Thymus (tissue), 11 donors: ENCODE measurements around the gene NKAIN2. TPM values are rescaled to one million over a fixed set of nuclear protein-coding genes. Genes with fewer than 3 reads are reported as not detected.

ENCODE experiments used
- DNase-seq, 9 donors: peaks; one replicate each; pipeline ENCODE4 v3.0.0-alpha.2; 2013; ENCODE audit warnings: low spot score in 9 of 9, low read depth in 6 of 9, missing footprints in 1 of 9
- H3K27ac ChIP-seq, 2 donors: one replicate each; pipeline ENCODE4 v1.5.1; 2013; ENCODE audit warnings: control low read depth in 1 of 2, low read depth in 1 of 2, low read length in 1 of 2, mild to moderate bottlenecking in 1 of 2, moderate library complexity in 1 of 2
- H3K27me3 ChIP-seq, 2 donors: one replicate each; pipeline ENCODE4 v1.5.1; 2013; ENCODE audit warnings: low read length in 1 of 2; ENCODE audit not compliant: control insufficient read depth in 2 of 2, insufficient read depth in 1 of 2
- H3K36me3 ChIP-seq, 2 donors: one replicate each; pipeline ENCODE4 v1.5.1; 2013; ENCODE audit warnings: low read length in 1 of 2, mild to moderate bottlenecking in 1 of 2, moderate library complexity in 1 of 2; ENCODE audit not compliant: control insufficient read depth in 2 of 2, insufficient read depth in 2 of 2
- H3K4me1 ChIP-seq, 2 donors: one replicate each; pipeline ENCODE4 v1.5.1; 2013; ENCODE audit warnings: low read length in 2 of 2; ENCODE audit not compliant: control insufficient read depth in 2 of 2, insufficient read depth in 2 of 2
- H3K4me3 ChIP-seq, 2 donors: one replicate each; pipeline ENCODE4 v1.5.1; 2013; ENCODE audit warnings: low read length in 2 of 2, control low read depth in 1 of 2, mild to moderate bottlenecking in 1 of 2
- H3K9me3 ChIP-seq, 2 donors: one replicate each; pipeline ENCODE4 v1.5.1; 2013; ENCODE audit warnings: low read length in 1 of 2, mild to moderate bottlenecking in 1 of 2; ENCODE audit not compliant: control insufficient read depth in 2 of 2, insufficient read depth in 1 of 2
- WGBS: extraction: QIAGEN DNeasy Blood & Tissue Kit; methylation state at CpG from one replicate; pipeline ENCODE4 v1.1.7; 2013; 5-methylcytosine and 5-hydroxymethylcytosine counted together
- polyA plus RNA-seq: library from polyadenylated mRNA; stranded (reverse); fragments of 200-250 nt; gene quantifications from one replicate; pipeline ENCODE4 v1.2.3, GENCODE V29; 2013
- total RNA-seq: library from RNA; stranded (reverse); fragments of 120-200 nt; gene quantifications from one replicate; pipeline ENCODE4 v1.2.4, GENCODE V29; 2013
- donor health status: healthy.

The NKAIN2 gene
- total and polyA plus RNA-seq, 2 donors, result 1.2 to 2.4 TPM

DNA sequence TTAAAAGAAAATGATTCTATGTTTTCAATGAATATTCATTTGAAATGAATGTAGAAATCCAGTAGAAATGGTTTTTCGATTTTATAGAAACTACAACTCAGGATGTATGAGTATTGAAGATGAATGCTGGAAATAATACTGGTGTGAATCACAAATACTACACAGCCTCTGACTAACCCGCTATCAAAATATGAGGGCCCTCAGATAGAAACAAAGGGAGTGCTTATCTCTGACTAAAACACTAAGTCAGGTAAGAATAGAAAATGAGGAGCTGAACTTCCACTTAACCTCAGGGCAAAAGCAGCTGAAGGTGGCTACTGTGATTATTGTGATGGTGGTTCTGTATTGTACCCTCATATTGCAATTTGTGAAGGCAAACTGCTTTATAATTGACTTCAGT lies 937.7 kb downstream of the NKAIN2 start:
- H3K4me1 ChIP-seq, result no peaks in the 10 kb centered on the region
- DNase-seq, result no peak
- 95% methylated on average over 2 of the region's 2 CpGs for WGBS

GRCh38 chr6:124742971-124743370 lies 939.3 kb downstream of the NKAIN2 start:
- no peaks in the 10 kb centered on the region for H3K4me1 ChIP-seq
- WGBS, result 18% methylated on average over 2 of the region's 2 CpGs
- DNase-seq, result no peak
- H3K27me3 ChIP-seq, result no peaks in the 10 kb centered on the region
- no peak overlapping the region for H3K4me3 ChIP-seq
- H3K9me3 ChIP-seq, result no peaks in the 10 kb centered on the region
- no peak overlapping the region for H3K27ac ChIP-seq
- no peaks in the 10 kb centered on the region for H3K36me3 ChIP-seq

More for the DNA sequence above, 937.7 kb downstream of the NKAIN2 start:
- H3K27me3 ChIP-seq, result no peaks in the 10 kb centered on the region
- H3K27ac ChIP-seq, result no peak overlapping the region
- no peaks in the 10 kb centered on the region for H3K36me3 ChIP-seq
- H3K4me3 ChIP-seq, result no peak overlapping the region
- H3K9me3 ChIP-seq, result no peaks in the 10 kb centered on the region

DNA sequence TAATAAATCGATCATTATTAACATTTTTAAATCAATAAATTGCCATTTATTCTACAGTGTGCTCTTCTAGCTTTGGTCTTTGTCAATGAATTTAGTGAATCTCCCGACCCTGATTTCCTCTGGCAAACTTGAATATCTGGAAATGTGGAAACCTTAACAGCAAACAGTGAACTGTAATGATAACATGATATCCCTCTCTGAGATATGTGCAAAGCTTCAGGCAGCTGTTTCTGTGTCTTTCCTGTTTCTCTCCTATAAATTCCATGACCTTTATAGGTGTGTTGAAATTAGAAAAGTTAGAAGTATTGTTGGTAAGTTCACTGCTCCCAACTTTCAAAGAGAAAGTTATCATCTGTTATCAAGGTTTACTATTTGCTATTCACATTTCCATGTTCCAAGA lies 939.8 kb downstream of the NKAIN2 start:
- no peaks in the 10 kb centered on the region for H3K36me3 ChIP-seq
- H3K27ac ChIP-seq, result no peak overlapping the region
- no peak overlapping the region for H3K4me3 ChIP-seq
- 86% methylated on average over 2 of the region's 2 CpGs for WGBS
- no peaks in the 10 kb centered on the region for H3K4me1 ChIP-seq
- no peaks in the 10 kb centered on the region for H3K27me3 ChIP-seq
- no peaks in the 10 kb centered on the region for H3K9me3 ChIP-seq
- no peak for DNase-seq

DNA sequence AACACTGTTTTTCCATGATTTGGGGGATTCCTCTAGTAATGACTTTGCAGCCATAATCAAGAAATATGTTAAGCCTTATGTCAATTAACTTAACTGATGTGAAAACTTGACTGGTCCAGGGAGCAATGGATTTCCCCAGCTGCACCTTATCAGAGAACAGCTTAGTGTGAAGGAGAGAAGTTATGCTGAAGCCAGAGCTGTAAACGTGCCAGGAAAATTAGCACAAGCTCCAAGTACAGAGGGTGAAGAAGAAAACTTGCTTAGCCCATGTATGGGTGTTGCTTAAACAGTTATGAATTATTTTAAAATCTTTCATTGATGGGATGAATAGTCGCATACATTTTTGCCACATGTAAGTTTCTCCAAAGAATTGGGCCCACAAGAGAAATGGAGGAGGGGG lies 943.7 kb downstream of the NKAIN2 start:
- Histone ChIP-seq H3K4me1 (no peaks in the 10 kb centered on the region), H3K36me3 (no peaks in the 10 kb centered on the region), H3K27me3 (no peaks in the 10 kb centered on the region), H3K9me3 (no peaks in the 10 kb centered on the region), H3K27ac (no peak overlapping the region), H3K4me3 (no peak overlapping the region)
- 84% methylated on average over 2 of the region's 2 CpGs for WGBS
- no peak for DNase-seq

DNA sequence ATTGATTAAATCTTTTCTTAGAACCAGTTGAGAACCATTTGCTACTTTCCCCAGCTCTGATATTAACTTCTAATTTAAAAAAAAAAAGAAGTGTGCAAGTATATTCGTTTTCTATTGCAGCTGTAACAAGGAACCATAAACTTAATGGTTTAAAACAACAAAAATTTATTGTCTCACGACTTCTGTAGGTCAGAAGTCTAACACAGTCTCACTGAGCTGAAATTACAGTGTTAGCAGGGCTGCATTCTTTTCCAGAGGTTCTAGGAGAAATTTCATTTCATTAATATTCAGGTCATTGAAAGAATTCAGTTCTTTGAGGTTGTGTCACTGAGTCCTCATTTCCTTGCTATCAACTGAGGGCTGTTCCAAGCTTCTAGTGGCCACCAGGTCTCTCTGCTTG lies 945.1 kb downstream of the NKAIN2 start:
- DNase-seq, result no peak
- Histone ChIP-seq H3K27ac (no peak overlapping the region), H3K27me3 (no peaks in the 10 kb centered on the region), H3K4me1 (no peaks in the 10 kb centered on the region), H3K4me3 (no peak overlapping the region), H3K36me3 (no peaks in the 10 kb centered on the region), H3K9me3 (no peaks in the 10 kb centered on the region)
- WGBS, result 65% methylated on average over 2 of the region's 2 CpGs

- Histone ChIP-seq H3K4me3 (no peak overlapping the region), H3K27me3 (no peaks in the 10 kb centered on the region), H3K36me3 (no peaks in the 10 kb centered on the region), H3K4me1 (no peaks in the 10 kb centered on the region), H3K27ac (no peak overlapping the region), H3K9me3 (no peaks in the 10 kb centered on the region)
- no peak for DNase-seq
- 90% methylated on average over 1 of the region's 1 CpG for WGBS
Observed at GRCh38 chr6:124753001-124753400, 949.3 kb downstream of the NKAIN2 start.

GRCh38 chr6:124753562-124754105 lies 950.0 kb downstream of the NKAIN2 start:
- H3K36me3 ChIP-seq, result no peaks in the 10 kb centered on the region
- H3K27me3 ChIP-seq, result no peaks in the 10 kb centered on the region
- DNase-seq, result no peak
- H3K4me3 ChIP-seq, result no peak overlapping the region
- no peaks in the 10 kb centered on the region for H3K9me3 ChIP-seq
- H3K4me1 ChIP-seq, result no peaks in the 10 kb centered on the region
- H3K27ac ChIP-seq, result no peak overlapping the region
- WGBS, result 93% methylated on average over 4 of the region's 4 CpGs

DNA sequence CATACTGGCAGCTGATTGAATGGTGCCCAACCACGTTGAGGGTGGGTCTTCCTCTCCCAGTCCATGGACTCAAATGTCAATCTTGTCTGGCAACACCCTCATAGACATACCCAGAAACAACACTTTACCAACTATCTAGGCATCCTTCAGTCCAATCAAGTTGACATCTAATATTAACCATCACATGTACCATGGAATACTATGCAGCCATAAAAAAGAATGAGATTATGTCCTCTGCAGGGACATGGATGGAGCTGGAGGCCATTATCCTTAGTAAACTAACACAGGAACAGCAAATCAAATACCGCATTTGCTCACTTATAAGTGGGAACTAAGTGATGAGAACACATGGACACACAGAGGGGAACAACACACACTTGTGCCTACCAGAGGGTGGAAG lies 951.7 kb downstream of the NKAIN2 start:
- H3K9me3 ChIP-seq, result no peaks in the 10 kb centered on the region
- no peak overlapping the region for H3K27ac ChIP-seq
- no peak for DNase-seq
- no peaks in the 10 kb centered on the region for H3K4me1 ChIP-seq
- H3K36me3 ChIP-seq, result no peaks in the 10 kb centered on the region
- 95% methylated on average over 2 of the region's 2 CpGs for WGBS
- H3K27me3 ChIP-seq, result no peaks in the 10 kb centered on the region
- no peak overlapping the region for H3K4me3 ChIP-seq

- no peak overlapping the region for H3K4me3 ChIP-seq
- no peak overlapping the region for H3K27ac ChIP-seq
- no peaks in the 10 kb centered on the region for H3K9me3 ChIP-seq
- no peaks in the 10 kb centered on the region for H3K36me3 ChIP-seq
- H3K4me1 ChIP-seq, result no peaks in the 10 kb centered on the region
- no peaks in the 10 kb centered on the region for H3K27me3 ChIP-seq
- DNase-seq, result no peak
Observed at GRCh38 chr6:124757560-124757959, 953.9 kb downstream of the NKAIN2 start.

DNA sequence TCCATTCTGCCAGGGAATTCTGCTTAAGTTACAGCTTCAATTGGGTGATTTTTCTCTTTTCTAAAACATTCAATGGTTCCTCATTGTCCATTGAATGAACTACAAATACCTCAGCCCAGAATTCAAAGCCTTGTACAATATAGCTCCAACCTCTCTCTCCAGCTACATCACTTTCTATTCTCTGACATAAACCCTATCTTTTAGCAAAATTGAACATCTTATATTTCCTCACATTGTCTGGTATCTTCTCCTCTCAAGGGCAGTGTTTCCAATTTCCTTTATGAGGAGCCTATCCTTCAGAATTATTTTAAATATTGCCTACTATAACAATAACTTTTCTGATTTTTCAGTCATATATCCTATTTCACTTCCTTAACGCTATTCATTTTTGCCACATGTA lies 955.0 kb downstream of the NKAIN2 start:
- Histone ChIP-seq H3K36me3 (no peaks in the 10 kb centered on the region), H3K4me3 (no peak overlapping the region), H3K4me1 (no peaks in the 10 kb centered on the region), H3K27ac (no peak overlapping the region), H3K27me3 (no peaks in the 10 kb centered on the region), H3K9me3 (no peaks in the 10 kb centered on the region)
- 93% methylated on average over 1 of the region's 1 CpG for WGBS
- DNase-seq, result no peak
